Skin epidermis (tissue), 12 donors: ENCODE results near the gene ARID3B.
A peak's percentile ranks its signal among the peaks of the same experiment; 100 is the strongest.
"Not testable (repeated sequence)": the region's sequence is repeated elsewhere in the genome, so short reads cannot be mapped to it uniquely, and the experiment has no call there.

Source experiments
- H3K27ac ChIP-seq, 21 experiments: fragments of 200-600 bp; sonication (generic) in 11 of 21; one replicate each; pipeline ENCODE4 v1.5.0; 2020; ENCODE audit warnings: mild to moderate bottlenecking in 3 of 21, inconsistent platforms in 2 of 21, moderate library complexity in 2 of 21
- H3K4me3 ChIP-seq, 7 experiments: fragments of 200-600 bp; sonication (generic) in 2 of 7; one replicate each; pipeline ENCODE4 v1.5.0; 2020; ENCODE audit warnings: inconsistent platforms in 2 of 7, mild to moderate bottlenecking in 2 of 7, moderate library complexity in 1 of 7

ARID3B gene, protein sequence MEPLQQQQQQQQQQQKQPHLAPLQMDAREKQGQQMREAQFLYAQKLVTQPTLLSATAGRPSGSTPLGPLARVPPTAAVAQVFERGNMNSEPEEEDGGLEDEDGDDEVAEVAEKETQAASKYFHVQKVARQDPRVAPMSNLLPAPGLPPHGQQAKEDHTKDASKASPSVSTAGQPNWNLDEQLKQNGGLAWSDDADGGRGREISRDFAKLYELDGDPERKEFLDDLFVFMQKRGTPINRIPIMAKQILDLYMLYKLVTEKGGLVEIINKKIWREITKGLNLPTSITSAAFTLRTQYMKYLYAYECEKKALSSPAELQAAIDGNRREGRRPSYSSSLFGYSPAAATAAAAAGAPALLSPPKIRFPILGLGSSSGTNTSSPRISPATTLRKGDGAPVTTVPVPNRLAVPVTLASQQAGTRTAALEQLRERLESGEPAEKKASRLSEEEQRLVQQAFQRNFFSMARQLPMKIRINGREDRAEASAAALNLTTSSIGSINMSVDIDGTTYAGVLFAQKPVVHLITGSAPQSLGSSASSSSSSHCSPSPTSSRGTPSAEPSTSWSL

DNA sequence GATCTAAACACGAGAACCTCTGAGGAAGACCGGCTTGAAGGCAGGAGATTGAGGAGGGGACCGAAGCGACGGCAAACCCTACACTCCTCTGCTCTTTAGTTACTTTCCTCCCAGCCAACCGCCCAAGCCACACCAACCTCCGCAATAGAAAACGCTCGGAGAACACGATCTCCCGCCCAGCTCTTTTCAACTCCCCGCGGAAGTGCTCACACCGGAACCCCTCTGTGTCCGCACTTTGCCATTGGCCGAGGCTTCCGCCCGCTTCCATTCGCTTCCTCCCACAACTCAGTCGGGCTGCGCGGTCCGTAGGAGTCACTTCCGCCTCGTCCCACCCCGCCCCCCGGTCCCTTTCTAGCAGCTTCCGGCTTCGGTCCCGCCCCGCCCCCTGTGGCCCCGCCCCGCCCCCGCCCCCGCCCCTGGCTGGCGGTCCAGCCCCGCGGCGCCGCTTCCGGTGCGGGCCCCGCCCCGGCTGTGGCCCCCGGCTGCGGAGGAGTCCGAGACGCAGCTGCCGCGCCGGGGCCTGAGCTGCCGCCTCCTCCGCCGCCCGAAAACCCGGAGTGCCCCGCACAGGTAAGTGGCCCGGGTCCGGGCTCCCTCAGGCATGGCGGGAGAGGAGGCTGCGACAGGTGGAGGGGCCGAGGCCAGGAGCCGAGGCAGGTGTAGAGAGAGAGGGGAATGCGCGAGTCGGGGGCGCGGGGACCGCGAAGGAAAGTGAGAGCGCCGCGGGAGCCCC, at the start of gene ARID3B:
Gene ARID3B (plus strand): TSS at position 460 of the 733 bp plus-strand sequence. CDS start 2,717 bp downstream, outside the sequence.
- Histone ChIP-seq H3K4me3 (peak within 1 kb of the TSS; percentile 70 to 88 (median 80)), H3K27ac (peak within 1 kb of the TSS in 20 of 21 experiments; percentile 62 to 91 (median 78))

DNA sequence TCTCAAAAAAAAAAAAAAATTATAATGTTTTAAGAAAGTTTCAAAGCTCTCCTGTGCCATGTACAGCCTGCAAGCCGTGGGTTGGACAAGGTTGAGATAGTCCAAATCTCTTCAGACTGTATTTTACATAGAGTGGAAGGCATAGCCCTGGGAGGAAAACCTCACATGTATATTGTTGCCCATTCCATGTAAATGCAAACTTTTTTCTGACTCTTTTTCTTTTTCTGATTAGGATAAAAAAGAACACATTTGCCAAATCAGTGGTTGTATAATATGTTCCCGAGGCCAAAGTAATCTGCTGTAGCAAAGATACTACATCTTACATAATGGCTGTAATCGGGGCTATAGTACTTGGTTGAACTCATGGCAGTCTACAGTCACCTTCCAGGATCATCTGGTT, 44.4 kb upstream of the ARID3B start:
- no peak overlapping the region for H3K4me3 ChIP-seq
- no peak overlapping the region for H3K27ac ChIP-seq

DNA sequence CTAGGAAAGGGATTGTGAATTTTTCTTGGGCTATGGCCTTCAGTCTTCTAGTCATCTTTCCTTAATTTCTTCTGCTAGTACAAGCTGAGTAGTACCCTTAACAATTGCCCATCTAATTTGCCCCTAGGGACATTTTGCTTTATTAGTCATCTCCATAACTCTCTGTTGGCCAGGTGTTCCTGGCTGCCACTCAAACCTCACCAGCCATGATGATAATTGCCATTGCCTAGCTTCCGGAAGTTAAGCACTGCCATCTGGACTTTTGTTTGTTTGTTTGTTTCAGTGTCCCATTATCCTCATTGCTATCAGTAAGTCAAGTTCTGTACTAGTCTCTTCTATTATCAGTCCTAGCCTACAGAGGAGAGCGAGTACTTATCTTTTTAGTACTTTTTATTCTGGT, 43.4 kb upstream of the ARID3B start:
- Histone ChIP-seq H3K4me3 (no peak overlapping the region), H3K27ac (no peak overlapping the region)

DNA sequence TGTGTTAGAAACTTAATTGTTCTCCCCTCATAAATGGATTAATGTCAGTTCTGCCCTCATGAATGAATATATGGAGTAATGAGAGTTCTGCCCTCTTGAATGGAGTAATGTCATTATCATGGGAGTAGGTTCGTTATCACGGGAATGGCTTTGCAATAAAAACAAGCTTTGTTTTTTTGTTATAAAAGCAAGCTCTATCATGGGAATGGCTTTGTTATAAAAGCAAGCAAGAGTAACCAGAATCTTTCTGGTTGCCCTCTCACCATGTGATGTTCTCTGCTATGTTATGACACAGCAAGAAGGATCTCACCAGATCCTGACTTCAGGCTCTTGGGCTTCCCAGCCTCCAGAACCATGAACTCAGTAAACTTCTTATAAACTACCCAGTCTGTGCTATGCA, 41.7 kb upstream of the ARID3B start:
- H3K4me3 ChIP-seq = no peak overlapping the region
- H3K27ac ChIP-seq = no peak overlapping the region

DNA sequence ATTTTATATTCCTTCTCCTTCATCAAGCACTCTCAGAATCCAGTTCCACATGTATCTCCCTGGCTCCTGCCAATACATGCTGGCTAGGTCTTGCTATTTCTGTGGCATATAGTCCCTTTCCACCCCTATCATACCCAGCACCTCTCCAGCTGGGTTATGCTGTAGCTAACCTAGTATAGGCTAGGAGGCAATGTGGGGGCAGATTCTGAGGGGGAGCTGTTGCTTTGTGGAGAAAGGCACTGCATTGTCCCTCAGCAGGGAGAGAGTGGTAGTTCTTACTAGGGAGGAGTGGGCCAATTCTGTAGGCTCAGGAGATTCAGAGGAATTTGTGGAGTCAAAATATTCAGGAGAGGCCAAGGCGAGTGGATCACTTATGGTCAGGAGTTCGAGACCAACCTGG, 40.6 kb upstream of the ARID3B start:
- Histone ChIP-seq H3K27ac (no peak overlapping the region), H3K4me3 (no peak overlapping the region)

DNA sequence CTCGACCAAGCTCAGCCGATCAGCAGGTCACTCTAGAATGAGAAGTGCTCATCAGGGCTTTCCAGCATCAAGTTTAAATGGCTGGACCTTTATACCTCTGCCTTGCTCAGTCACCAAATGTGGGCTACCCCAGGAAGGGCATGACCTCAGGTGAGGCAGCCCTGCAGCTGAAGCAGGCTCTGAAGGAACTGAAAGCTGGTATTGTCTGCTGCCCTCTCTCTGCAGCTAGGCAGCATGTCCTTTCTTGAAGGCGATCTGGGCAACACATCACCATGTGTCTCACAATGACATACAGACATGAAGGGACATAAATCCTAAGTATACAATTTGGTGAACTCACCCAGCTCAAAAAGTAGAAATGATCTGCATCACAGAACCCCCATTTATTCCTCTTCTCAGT, 38.7 kb upstream of the ARID3B start:
- H3K27ac ChIP-seq = no peak overlapping the region
- H3K4me3 ChIP-seq = no peak overlapping the region

DNA sequence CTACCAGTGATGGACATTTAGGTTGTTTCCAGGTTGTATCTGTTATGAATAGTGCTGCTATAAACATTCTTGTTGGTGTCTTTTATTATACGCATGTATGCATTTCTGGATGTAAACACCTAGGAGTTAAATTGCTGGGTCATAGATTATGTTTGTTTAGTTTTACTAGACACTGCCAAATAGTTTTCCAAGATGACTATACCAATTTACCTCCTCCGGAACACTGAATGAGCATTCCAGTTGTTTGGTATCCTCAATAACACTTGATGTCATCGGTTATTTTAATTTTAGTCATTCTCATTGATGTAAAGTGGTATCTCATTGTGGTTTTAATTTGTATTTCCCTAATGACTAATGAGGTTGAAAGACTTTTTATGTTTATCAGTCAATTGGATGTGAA, 36.6 kb upstream of the ARID3B start:
- Histone ChIP-seq H3K4me3 (no peak overlapping the region), H3K27ac (no peak overlapping the region)

DNA sequence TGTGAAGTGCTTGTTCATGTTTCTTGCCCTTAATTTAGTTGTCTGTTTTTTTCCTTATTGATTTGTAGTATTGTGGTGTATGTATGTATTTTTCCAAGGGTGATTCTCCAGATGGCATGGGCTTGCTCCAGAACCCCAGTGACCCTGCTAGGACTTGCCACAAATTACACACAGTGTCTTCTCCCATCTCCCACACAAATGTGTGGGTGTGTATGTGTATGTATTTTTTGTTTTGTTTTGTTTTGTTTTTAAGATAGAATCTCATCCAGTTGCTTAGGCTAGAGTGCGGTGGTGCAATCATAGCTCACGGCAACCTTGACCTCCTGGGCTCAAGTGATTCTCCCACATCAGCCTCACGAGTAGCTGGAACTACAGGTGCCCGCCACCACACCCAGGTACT, 36.2 kb upstream of the ARID3B start:
- H3K27ac ChIP-seq = no peak overlapping the region

DNA sequence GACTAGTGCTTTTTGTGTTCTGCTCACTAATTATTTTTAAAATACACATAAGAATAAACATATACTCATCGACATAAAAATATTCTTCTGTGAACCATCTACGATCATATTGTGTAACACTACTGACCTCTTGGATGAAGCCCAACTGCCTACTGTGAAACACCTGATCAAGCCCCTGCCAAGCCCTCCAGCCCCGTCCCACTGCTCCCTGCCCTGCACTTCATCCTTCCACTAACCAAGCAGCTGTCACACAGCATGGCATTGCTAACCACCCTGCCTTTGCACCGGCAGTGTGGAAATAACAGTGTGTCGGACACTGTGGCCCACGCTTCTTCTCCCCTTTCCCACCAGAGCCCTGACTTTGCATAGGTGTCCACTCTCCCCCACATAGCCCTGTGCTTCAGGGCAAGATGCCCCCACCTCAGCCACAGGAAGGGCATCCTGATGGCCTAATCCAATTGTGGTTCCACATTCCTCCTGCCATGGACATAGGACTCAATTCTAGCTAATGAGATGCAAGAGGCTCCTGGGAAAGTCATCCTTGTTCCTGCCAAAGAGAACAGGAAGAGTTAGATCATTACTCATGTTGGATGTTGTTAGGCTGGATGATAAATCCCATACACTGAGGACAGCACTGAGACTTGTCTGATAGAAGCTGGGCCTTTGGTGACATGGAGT, 35.0 kb upstream of the ARID3B start:
- no peak overlapping the region for H3K27ac ChIP-seq

More for the DNA sequence above, 36.2 kb upstream of the ARID3B start:
- no peak overlapping the region for H3K4me3 ChIP-seq

DNA sequence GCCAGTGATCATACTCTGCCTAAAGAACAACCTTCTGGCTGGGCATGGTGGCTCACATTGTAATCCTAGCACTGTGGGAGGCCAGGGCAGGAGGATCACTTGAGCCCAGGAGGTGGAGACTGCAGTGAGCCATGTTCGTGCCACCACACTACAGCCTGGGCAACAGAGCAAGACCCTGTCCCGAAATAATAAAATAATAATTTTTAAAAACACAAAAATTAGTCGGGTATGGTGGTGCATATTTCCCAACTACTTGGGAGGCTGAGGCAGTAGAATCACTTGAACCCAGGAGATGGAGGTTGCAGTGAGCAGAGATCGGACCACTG, 34.5 kb upstream of the ARID3B start:
- H3K27ac ChIP-seq = no peak overlapping the region
- no peak overlapping the region for H3K4me3 ChIP-seq

More for the DNA sequence above, 35.0 kb upstream of the ARID3B start:
- no peak overlapping the region for H3K4me3 ChIP-seq

DNA sequence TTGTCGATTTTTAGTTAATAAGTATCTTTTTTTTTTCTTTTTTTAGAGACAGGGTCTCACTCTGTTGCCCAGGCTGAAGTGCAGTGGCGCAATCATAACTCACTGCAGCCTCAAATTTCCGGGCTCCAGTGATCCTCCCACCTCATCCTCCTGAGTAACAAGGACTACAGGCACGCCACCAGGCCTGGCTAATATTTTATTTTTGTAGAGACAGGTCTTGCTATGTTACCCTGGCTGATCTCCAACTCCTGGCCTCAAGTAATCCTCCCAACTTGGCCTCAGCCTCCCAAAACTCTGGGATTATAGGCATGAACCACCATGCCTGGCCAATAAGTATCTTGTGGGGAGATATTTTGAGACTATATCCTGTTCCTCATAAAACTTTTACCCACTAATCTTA, 29.4 kb upstream of the ARID3B start:
- no peak overlapping the region for H3K4me3 ChIP-seq
- H3K27ac ChIP-seq = peak overlapping the region in 9 of 21 experiments; percentile 8 to 72 (median 42)

DNA sequence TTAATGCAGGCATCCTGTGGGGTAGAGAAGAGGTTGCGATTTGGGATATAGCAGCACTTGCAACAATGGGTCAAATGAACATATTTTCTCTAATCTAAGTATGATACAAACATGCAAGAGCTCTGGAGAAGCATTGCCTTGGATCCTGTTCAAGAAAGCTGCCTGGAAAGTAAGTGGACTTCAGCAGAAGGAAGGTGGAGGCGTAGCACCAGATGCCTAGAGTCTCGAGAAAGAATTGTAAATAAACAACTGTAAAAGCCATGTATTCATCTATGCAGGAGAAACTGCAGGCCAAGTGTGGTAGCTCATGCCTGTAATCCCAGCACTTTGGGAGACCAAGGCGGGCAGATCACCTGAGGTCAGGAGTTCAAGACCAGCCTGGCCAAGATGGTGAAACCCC, 27.0 kb upstream of the ARID3B start:
- H3K27ac ChIP-seq, H3K4me3 ChIP-seq: not testable (repeated sequence)

DNA sequence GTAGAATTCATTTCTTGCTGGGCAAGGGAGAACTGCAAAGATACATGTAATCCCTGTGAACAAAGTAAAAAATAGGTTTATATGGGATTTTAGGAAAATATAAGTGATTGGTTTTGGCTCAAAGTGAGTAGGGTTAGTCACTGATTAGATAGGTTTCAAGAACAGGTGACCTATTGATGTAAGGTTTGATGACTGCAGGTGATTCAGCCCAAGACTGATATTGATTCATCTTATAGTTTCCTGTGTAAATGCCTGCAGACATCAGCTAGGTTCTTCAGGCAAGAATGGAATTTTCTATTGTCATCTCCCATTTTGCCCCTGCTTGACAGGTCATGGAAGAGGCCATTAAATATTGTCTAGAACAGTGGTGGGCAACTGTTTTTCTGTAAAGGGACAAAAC, 23.9 kb upstream of the ARID3B start:
- Histone ChIP-seq H3K4me3 (no peak overlapping the region), H3K27ac (no peak overlapping the region)

DNA sequence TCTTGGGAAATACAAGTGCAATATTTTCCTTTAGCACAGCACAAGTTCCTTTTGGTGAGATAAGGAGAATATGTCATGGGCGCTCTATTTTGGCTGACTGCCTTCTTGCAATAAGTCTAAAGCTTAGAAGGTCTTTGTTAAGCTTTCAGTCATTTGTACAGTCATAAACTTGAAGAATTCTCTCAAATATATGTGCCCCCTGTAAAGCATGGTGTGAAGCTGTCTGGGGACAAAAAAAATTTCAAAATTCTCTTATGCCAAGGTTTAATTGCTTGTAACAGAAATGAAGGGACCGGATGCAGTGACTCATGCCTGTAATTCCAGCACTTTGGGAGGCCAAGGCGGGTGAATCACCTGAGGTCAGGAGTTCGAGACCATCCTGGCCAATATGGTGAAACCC, 21.7 kb upstream of the ARID3B start:
- no peak overlapping the region for H3K27ac ChIP-seq
- H3K4me3 ChIP-seq = no peak overlapping the region

DNA sequence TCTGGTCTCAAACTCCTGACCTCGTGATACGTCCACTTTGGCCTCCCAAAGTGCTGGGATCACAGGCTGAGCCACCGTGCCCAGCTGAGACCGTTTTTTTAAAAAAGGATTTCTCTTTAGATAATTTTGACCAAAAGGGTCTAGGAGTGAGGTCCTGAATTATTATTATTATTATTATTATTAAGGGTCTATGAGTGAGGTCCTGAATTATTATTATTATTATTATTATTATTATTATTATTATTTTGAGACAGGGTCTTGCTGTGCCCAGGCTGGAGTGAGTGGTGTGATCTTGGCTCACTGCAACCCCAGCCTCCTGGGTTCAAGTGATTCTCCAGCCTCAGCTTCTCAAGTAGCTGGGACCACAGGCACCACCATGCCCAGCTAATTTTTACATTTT, 20.6 kb upstream of the ARID3B start:
- H3K4me3 ChIP-seq = no peak overlapping the region
- no peak overlapping the region for H3K27ac ChIP-seq

DNA sequence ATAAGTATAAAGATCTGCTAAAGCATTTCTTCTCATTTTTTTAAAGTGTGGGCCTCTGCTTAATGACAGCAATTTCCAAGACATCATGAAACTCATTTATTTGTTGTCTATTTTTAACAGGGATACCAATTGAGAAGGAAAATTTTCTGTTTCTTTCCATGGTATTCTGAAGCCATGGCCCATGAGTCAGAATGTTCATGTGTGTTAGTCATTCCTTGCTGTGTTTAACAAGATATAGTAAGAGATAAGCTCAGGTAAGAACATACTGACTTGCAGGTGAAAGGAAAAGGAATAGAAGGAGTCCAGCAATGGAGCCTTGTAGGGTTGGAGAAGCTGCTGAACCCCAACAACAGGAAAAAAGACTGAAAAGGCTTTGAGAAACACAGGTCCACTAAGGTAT, 17.0 kb upstream of the ARID3B start:
- Histone ChIP-seq H3K27ac (no peak overlapping the region), H3K4me3 (no peak overlapping the region)

DNA sequence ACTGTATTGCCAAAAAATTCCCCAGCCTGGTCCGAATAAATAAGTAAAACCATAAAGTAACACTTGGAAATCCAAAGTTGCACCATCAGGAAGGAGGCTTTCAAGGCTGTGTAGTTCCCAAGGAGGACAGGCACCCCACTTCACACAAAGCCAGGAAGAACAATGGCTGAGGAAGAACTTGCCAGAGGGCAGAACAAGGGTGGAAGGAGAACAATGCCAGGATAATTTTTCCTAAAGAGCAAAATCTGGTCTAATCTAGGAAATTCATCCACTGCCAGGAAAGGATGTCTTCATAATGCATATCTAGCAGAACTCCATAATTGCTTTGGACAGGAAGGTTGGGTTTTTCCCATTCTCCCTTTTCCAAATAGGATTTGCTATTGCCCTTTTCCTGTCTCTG, 15.7 kb upstream of the ARID3B start:
- Histone ChIP-seq H3K27ac (no peak overlapping the region), H3K4me3 (no peak overlapping the region)

DNA sequence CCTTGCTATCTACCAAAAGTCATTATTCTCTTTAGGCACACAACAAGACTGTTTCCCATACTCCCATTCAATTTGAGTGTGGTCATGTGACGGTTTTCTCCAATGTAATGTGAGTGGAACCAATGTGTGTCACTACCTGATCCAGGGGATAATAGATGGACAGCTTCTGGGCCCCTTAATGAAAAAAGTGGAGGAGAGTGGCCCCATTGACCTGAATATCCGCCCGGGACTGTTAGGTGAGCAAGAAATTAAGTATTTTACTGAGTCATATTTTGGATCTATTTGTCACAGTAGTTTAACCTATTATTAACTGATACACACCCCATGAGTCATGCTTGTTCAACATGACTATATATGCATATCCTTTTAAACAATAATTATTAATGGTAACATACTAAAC, 15.1 kb upstream of the ARID3B start:
- no peak overlapping the region for H3K4me3 ChIP-seq
- no peak overlapping the region for H3K27ac ChIP-seq

DNA sequence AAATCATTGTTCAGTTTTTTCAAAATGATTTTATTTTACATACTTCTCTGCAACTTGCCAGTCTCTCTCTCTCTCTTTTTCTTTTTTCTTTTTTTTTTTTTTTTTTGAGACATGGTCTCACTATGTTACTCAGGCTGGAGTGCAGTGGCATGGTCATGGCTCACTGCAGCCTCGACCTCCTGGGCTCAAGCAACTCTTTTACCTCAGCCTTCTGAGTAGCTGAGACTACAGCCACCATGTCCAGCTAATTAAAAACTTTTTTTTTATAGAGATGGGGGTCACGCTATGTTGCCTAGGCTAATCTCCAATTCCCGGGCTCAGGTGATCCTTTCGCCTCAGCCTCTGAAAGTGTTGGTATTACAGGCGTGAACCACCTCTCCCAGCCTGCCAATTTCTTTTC, 12.1 kb upstream of the ARID3B start:
- Histone ChIP-seq H3K4me3 (no peak overlapping the region), H3K27ac (no peak overlapping the region)

DNA sequence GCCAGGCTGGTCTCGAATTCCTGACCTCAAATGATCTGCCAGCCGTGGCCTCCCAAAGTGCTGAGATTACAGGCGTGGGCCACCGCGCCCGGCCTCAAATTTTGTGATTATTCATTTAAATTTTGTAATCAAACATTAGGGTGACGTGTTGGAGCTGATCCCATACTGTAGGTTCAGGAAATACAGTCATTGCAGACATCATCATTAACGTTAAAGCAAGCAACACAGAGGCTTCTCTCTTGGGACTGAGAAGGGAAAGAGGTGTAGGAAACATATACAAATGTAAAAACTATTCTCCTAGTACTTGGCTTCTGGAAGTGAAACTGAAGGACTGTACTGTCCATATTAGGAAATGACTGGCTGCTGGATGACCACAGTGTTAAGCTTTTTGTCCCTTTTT, 11.1 kb upstream of the ARID3B start:
- H3K4me3 ChIP-seq = no peak overlapping the region

DNA sequence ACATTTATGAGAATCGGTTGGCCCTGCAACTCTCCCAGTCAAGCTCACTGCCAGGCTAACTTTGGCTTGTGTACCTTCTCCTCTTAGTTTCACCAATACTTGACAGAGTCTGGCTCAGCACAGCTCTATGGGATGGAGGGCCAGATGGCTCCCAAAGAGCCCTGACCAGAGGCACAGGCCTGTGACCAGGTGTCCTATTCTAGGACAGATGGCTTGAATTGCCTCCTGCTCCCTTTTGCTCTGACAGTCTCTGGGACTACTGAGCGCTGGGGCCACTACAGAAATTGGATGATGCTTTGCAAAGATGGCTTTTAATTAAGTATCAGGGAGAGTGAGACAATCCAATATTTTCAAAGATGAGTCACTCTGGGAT, 10.3 kb upstream of the ARID3B start:
- no peak overlapping the region for H3K27ac ChIP-seq
- H3K4me3 ChIP-seq = no peak overlapping the region

More for the DNA sequence above, 11.1 kb upstream of the ARID3B start:
- no peak overlapping the region for H3K27ac ChIP-seq
